ENCODE measurements around the gene ADAMTSL5.

GRCh38 chr19:1465191-1466016 is 47.4 kb downstream of the ADAMTSL5 start:
- TF ChIP-seq POLR2AphosphoS5 (IDR thresholded peaks at IDR 0.05; ENCODE audit: low read depth, low read length) (no peak), POLR2A (IDR thresholded peaks at IDR 0.05; ENCODE audit: low read depth, low read length) (no peak), TAF1 (IDR thresholded peaks at IDR 0.05; ENCODE audit: borderline replicate concordance, low read depth, low read length) (no peak)
